Activated T-cell treated with anti-CD3 and anti-CD28 coated beads for 24 hours (primary cell): Measurements from ENCODE around the gene PPIG.
A peak's percentile ranks its signal among the peaks of the same experiment; 100 is the strongest.
"Not testable (repeated sequence)": the region's sequence is repeated elsewhere in the genome, so short reads cannot be mapped to it uniquely, and the experiment has no call there.

ENCODE experiments used
- DNase-seq: peaks from one replicate; pipeline ENCODE4 v3.0.0-alpha.2; 2020; ENCODE audit warnings: low read depth

The PPIG gene

GRCh38 chr2:169584005-169584877 lies at the start of gene PPIG:
Gene PPIG, plus strand, starts transcription at chr2:169584351. Its CDS starts 19,691 bp downstream, at chr2:169604042.
- peak; percentile 79 for DNase-seq

DNA sequence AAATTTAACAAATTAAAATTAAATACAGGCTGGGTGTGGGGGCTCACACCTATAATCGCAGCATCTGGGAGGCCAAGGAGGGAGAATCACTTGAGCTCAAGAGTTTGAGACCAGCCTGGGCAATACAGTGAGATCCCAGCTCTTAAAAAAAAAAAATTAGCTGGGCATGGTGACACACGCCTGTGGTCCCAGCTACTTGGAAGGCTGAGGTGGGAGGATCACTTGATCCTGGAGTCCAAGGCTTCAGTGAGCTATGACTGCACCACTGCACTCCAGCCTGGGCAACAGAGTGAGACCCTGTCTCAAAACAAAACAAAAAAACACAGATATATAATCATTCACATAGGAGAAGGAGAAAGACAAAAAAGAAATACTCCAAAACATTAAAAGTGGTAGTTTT lies 44.7 kb upstream of the PPIG start:
- not testable (repeated sequence) for DNase-seq

- DNase-seq = no peak
Observed at GRCh38 chr2:169540146-169540545, 44.0 kb upstream of the PPIG start.

DNA sequence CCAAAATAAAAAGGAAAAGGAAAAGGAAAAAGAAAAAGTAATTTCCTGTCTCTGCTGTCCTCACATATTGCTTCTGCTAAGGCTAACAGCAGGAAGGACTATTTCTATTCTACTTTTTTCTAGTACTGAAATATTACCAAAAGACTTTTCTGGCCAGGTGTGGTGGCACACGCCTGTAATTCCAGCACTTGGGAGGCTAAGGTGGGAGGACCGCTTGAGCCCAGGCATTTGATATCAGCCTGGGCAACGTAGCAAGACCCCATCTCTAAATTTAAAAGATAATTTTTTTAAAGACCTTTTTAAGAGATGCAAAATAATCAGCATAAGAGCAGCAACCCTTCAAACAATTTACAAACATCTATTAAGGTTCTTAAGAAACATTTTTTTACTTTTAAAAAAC lies 41.7 kb upstream of the PPIG start:
- no peak for DNase-seq

- no peak for DNase-seq
Observed at GRCh38 chr2:169546756-169547155, 37.4 kb upstream of the PPIG start.

GRCh38 chr2:169561364-169561763 lies 22.8 kb upstream of the PPIG start:
- no peak for DNase-seq

GRCh38 chr2:169562084-169562483 lies 22.1 kb upstream of the PPIG start:
- DNase-seq = not testable (repeated sequence)

DNA sequence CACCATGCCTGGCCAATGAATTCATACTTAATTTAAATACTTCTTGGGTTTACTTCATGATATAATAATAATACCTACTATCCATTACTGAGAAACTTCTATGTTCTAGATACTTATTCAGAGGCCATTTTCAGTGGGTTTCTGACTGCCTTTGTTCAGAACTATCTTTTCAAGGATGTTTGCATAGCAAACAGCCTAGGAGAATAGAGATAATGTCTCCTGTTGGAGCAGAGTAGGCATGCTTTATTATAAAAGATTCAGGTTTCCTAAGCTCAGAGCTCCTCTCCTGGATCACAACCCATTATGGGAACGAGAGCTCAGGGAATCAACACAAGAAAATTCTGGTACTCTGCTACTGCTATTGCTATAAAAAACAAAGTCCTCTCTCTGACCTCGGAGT lies 21.6 kb upstream of the PPIG start:
- DNase-seq = no peak

GRCh38 chr2:169565686-169566085 lies 18.5 kb upstream of the PPIG start:
- DNase-seq = no peak

- no peak for DNase-seq
Observed at GRCh38 chr2:169569948-169570347, 14.2 kb upstream of the PPIG start.

GRCh38 chr2:169570752-169571151 lies 13.4 kb upstream of the PPIG start:
- not testable (repeated sequence) for DNase-seq

DNA sequence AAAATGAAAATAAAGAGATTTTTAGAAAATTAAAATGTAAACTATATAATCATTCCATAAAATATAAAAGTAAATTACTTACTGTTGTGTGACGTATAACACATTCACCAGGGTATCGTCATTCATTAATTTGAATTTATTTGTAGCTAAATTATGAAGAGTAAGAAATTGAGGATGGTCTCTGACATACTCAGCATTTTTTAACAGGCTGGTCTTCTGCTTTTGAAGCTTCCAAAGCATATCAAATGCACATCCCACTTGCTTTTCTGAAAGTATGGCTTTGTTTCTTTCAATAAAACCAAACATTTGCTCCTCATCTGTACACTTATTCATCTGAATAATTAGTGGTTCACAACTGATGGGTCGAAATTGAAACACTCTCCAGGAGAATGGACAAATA lies 12.6 kb upstream of the PPIG start:
- DNase-seq = no peak

- DNase-seq = no peak
Observed at GRCh38 chr2:169572189-169572588, 12.0 kb upstream of the PPIG start.

DNA sequence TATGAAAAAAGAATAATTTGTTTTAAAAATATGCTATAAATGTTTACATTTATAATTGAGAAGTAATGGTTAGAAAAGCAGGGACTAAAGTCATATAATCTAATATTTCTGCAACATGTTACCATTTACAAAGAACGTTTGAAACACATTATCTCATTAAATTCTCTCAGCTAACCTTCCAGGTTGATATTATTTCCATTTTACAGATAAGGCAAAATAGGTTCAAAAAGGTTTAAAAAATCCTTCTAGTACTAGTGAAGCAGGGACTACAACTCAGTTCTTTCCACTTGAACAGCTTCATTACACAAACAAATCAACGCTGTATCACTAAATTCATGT lies 11.4 kb upstream of the PPIG start:
- no peak for DNase-seq

GRCh38 chr2:169573160-169573973 lies 10.8 kb upstream of the PPIG start, which contains the start of gene FASTKD1:
Gene FASTKD1, minus strand, starts transcription at chr2:169573865. Its CDS starts 1,836 bp downstream, at chr2:169572029.
- DNase-seq = peak; percentile 88

GRCh38 chr2:169573974-169574299 lies 10.2 kb upstream of the PPIG start:
- DNase-seq = no peak

DNA sequence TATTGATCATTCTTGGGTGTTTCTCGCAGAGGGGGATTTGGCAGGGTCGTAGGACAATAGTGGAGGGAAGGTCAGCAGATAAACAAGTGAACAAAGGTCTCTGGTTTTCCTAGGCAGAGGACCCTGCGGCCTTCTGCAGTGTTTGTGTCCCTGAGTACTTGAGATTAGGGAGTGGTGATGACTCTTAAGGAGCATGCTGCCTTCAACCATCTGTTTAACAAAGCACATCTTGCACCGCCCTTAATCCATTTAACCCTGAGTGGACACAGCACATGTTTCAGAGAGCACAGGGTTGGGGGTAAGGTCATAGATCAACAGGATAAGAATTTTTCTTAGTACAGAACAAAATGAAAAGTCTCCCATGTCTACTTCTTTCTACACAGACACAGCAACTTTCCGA lies 9.6 kb upstream of the PPIG start:
- not testable (repeated sequence) for DNase-seq

DNA sequence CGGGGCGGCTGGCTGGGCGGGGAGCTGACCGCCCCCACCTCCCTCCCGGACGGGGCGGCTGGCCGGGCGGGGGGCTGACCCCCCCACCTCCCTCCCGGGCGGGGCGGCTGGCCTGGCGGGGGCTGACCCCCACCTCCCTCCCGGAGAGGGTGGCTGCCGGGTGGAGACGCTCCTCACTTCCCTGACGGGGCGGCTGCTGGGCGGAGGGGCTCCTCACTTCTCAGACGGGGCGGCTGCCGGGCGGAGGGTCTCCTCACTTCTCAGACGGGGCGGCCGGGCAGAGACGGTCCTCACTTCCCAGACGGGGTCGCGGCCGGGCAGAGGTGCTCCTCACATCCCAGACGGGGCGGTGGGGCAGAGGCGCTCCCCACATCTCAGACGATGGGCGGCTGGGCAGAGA lies 8.9 kb upstream of the PPIG start:
- DNase-seq = not testable (repeated sequence)

DNA sequence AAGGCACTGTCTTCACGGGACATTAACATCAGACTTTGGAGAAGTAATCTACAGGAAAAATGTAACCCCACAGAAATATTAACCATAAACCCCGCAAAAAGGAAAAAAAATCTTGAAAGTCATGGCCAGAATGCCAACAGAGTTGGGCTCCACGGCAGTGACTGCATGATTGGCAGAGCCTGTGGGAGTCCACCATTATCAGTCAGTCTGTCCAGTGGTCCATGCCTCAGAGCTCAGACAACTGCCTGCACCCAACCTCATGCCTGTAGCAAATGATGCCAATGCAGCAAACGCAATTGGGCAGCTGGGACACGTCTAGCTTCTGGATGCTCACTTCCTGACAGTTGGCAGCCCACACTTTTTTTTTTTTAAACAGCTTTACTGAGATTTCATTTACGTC lies 5.1 kb upstream of the PPIG start:
- DNase-seq = no peak

GRCh38 chr2:169582552-169583266 lies 1.4 kb upstream of the PPIG start:
- not testable (repeated sequence) for DNase-seq

DNA sequence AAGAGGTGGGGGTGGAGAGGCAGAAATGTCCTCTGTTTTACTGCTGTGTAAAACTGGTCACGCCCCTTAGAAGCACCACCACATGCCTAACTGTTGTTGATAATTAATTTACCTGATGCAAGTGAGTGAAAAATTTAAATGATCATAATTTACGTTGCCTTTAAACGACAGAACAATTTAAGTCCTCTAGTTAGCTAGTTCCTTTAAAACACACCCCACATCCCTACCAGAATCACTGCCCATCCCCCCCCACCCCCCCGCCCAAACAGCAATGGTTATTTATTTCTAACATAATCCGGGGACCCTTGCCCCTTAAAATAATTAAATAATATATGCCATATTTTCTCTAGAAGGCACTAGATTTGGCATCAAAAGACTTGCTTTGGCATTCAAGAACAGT lies 633 bp upstream of the PPIG start:
- DNase-seq = no peak

DNA sequence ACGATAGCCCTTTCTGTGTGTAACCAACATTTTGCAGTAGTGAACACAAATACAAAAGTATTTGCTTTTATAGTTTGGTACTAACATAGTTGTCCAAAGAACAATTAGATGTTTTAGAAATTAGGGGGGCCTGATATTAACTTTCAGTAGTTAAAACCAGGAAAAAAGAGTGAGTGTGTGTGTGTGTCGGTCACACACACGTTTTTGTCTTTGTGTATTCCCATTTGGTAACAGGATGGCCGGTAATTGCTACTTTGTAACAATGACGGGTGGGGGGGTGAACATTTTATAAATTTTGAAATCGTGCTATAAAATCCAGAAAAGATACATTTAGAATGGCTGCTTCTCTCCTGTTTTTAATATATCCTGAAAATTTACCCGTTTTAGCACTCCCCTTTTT lies 1.5 kb downstream of the PPIG start:
- no peak for DNase-seq

DNA sequence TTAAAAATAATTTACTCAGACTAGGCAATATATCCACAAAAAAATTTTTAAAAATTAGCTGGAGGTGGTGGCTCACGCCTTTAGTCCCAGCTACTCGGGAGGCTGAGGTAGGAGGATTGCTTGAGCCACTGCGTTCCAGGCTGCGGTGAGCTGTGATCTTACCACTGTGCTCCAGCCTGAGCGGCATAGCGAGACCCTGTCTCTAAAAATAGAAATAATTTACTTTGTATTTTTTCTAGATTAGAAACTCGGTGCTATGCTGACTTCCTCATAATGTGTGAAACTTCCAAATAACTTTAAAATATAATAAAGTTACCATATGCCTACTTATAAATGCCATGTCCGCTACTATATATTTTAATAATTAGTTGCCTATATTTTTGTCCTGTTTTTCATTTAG lies 6.7 kb downstream of the PPIG start:
- DNase-seq = no peak
